ENCODE measurements around the gene RPS15. TPM values are rescaled to one million over a fixed set of nuclear protein-coding genes. Genes with fewer than 3 reads are reported as not detected.

Gene RPS15
- total RNA-seq (2014; rRNA removed; shearing (Covaris generic); ENCODE audit: low replicate concordance), result 702 and 820 TPM in 2 replicates

DNA sequence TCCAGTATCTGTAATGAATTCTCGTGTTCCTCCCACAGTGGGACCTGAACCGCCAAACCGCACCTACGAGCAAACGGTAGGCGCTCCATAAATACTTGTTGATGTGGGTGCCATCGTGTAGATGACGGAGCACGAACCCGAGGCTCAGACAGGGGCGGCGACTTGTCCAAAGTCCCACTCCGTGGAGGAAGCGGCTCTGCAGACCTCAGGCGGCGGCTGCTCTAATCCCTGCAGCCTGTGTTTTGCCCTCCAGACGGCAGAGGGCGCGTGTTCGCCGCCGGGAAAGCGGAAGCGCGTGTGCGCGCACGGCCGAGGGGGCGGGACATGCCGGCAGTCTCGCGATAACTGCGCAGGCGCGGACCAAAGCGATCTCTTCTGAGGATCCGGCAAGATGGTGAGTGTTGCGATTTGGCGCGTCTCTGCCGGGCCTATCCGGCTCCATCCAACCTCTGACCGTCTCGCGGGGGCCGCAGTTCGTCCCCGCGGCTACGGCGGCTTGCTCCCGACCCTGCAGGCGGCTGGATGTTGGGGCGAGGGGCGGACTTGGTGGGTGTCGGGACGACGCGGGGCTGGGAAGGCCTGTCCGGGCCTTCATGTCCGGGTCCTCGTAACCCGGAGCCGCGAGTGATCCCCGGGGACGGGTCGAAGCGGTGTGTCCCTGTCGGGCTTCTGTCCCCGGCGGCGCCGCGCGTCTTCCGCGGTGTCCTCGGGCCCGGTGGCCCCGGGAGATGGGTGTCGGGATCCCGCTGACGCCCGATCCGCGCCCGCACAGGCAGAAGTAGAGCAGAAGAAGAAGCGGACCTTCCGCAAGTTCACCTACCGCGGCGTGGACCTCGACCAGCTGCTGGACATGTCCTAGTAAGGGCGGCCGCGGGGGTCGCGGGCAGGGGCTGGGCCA is at the start of gene RPS15:
Gene RPS15 (plus strand): TSS at position 362 of the 898 bp plus-strand sequence. CDS start 30 bp downstream, at position 392.
- peak; percentile 81 for DNase-seq
- no peaks in the 10 kb centered on the region for H3K27me3 ChIP-seq
- H3K9me3 ChIP-seq, result no peaks in the 10 kb centered on the region
- H3K4me3 ChIP-seq, result peak within 1 kb of the TSS; percentile 86
- peaks cover 47% of the 10 kb centered on the region for H3K36me3 ChIP-seq

DNA sequence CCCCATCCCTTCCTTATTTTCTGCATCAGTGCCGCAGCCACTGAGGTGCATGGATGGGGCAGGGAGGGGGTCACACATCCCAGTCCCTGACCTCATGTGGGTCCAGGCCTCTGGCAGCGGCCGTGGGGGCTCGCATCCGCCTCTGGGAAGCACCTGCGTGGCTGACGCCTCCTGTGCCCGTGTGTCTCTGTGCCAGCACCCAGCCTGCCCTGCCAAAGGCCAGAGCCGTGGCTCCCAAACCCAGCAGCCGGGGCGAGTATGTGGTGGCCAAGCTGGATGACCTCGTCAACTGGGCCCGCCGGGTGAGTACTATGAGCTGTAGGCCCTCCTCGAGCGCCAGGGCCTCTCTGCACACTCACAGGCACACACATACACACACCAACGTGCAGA is 49.6 kb upstream of the RPS15 start:
- no peaks in the 10 kb centered on the region for H3K27me3 ChIP-seq
- H3K9me3 ChIP-seq, result no peaks in the 10 kb centered on the region
- 0 out of 2 replicates have a peak, but pooled peaks cover 2% of the 10 kb centered on the region for H3K36me3 ChIP-seq
- no peak overlapping the region for H3K4me3 ChIP-seq
- DNase-seq, result no peak

DNA sequence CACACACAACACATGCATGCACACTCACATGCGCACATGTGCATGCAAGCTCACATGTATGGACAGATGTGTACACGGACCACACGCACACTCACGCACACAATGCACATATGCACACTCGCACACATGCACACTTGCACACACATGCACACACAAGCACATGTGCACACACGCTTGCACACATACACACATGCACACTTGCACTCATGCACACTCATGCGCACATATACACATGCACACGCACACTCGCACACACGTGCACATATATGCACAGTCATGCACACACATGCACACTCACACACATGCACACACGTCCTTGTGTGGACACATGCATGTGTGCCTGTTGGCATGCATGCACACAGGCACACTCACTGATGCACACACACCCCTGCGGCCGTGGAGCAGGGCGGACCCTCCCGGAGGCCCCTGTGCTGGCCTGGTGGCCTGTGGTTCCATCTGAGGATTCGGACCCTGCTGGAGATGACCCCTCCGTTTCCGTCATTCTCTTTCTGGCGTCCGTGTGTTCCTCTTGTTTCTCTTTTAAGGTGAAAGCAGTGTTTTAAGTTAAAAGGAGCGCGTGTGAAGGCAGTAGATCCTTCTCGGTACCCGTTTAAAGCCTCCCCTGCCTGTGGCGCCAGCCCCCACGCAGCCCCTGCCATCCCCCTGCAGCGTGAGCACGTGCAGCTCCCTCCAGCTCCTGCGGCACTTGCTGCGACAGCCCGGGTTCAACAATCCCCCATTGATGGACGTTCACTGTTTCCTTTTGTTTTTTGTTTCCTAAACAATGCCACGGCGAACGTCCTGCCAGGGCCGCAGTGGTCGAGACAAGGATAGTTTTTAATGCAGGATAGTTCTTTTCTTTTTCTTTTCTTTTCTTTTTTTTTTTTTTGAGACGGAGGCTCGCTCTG is 48.9 kb upstream of the RPS15 start:
- DNase-seq, result no peak
- H3K27me3 ChIP-seq, result no peaks in the 10 kb centered on the region
- H3K9me3 ChIP-seq, result no peaks in the 10 kb centered on the region
- H3K4me3 ChIP-seq, result no peak overlapping the region
- 0 out of 2 replicates have a peak, but pooled peaks cover 2% of the 10 kb centered on the region for H3K36me3 ChIP-seq

DNA sequence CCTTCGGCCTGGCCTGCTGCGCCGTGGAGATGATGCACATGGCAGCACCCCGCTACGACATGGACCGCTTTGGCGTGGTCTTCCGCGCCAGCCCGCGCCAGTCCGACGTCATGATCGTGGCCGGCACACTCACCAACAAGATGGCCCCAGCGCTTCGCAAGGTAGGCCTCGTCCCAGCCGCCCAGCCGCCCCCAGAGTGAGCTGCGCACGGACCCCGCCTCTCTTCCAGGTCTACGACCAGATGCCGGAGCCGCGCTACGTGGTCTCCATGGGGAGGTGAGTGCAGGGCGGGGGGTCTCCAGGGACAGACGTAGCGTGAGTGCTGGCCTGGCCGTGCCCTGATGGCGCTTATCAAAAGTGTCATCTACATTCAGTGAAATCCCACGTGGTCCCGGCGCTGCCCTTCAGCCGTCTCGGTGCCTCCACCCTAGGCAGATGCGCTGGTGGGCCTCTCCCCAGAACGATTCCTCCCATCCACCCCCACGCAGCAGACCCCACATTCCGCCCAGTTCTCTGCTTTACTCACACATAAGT is 47.2 kb upstream of the RPS15 start:
- H3K36me3 ChIP-seq, result 0 out of 2 replicates have a peak, but pooled peaks cover 2% of the 10 kb centered on the region
- no peak for DNase-seq
- no peaks in the 10 kb centered on the region for H3K9me3 ChIP-seq
- H3K4me3 ChIP-seq, result no peak overlapping the region
- no peaks in the 10 kb centered on the region for H3K27me3 ChIP-seq

DNA sequence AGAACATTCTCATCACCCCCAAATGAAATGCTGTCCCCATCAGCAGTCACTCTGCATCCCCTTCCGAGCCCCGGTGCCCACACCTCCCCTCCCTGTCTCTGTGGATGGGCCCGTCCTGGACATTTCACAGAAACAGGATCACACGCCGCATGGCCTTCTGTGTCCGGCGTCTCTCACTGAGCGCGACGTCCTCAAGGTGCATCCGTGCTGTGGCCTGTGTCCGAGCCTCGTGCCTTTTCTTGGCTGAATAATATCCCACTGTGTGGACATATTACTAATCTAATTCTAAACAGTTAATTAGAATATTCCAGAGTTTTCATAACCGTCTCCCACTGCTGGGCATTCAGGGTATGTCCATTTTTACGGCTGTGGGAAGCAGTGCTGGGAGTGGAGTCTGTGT is 45.8 kb upstream of the RPS15 start:
- no peaks in the 10 kb centered on the region for H3K9me3 ChIP-seq
- H3K27me3 ChIP-seq, result no peaks in the 10 kb centered on the region
- DNase-seq, result no peak
- H3K36me3 ChIP-seq, result 0 out of 2 replicates have a peak, but pooled peaks cover 2% of the 10 kb centered on the region
- H3K4me3 ChIP-seq, result no peak overlapping the region

DNA sequence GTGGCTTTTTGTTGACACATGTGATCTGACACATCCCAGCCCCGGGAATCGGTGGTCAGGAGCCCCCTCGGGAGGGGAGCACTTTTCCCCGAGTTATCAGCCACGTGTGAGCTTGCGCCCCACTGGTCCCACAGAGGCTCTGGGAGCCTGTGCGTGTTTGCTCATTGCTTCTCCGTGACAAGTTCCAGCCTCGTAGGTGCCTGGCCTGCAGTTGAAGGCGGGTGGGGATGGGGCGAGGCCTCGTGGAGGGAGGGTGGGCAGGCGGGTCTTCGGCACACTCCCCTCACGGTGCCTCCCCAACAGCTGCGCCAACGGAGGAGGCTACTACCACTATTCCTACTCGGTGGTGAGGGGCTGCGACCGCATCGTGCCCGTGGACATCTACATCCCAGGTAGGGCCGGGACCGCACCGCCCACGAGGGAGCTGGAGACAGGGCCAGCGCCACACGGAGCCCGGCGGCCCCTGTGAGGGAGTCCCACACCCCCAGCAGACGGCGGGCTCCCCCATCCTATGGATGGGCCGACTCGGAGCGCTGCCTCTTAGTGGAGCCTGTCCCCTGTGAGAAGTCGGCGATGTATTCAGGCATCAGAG is 45.2 kb upstream of the RPS15 start:
- Histone ChIP-seq H3K4me3 (no peak overlapping the region), H3K27me3 (no peaks in the 10 kb centered on the region), H3K36me3 (0 out of 2 replicates have a peak, but pooled peaks cover 2% of the 10 kb centered on the region), H3K9me3 (no peaks in the 10 kb centered on the region)
- DNase-seq, result no peak

DNA sequence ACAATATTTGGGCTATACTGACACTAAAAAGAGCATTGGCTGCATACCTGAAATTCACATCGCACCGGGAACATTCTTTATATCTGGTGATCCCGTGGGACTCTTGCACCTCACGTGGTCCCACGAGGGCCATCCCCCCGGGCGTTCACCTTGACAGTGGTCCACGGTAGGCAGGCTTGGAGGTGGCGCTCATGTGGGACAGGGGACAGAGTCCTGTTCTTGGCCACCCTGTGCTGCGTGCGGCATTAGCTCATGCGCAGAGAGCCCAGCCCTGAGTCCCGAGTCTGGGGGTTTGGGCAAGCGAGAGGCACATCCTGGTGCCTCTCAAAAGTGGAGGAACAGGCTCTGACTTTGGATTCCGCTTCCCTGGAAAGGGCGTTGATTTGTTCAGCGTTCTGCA is 44.4 kb upstream of the RPS15 start:
- H3K36me3 ChIP-seq, result 0 out of 2 replicates have a peak, but pooled peaks cover 2% of the 10 kb centered on the region
- no peak for DNase-seq

DNA sequence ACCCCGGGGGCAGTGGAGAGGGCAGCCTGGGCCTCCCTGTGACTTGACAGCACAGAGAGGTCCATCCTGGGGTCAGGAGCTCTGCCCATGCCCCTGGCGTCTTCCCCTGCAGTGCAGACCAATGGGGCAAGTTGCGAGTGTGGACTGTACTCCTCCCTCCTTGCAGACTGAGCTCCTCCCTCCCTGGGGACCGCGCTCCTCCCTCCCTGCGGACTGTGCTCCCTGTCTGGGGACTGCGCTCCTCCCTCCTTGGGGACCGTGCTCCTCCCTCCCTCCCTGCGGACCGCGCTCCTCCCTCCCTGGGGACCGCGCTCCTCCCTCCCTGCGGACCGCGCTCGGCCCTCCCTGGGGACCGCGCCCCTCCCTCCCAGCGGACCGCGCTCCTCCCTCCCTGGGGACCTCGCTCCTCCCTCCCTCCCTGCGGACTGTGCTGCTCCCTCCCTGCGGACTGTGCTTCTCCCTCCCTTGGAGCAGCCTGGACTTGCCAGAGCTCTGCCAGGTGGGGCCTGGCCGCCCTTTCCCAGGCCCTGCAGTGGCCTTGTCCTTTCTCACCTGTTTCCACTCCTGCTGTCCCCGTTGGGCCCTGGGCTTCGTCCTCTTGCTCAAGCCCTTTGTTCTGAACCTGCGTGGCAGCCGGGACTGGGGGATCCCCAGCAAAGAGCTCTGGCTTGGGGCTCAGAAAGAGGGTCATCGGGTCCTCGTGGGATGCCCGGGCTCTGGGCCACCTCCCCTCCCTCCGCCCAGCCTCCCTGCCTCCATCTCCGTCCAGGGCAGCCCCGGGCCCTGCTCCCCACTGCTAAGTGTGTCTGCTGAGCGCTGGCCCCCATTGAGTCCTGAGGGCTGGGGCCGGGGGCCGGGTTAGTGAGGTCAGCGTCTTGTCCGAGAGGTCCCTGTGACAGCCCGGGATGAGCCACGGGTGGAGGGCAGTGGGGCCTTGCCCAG is 43.7 kb upstream of the RPS15 start:
- no peaks in the 10 kb centered on the region for H3K36me3 ChIP-seq
- H3K27me3 ChIP-seq, result no peaks in the 10 kb centered on the region
- no peak overlapping the region for H3K4me3 ChIP-seq
- H3K9me3 ChIP-seq, result no peaks in the 10 kb centered on the region
- DNase-seq, result no peak

More for the DNA sequence above, 44.4 kb upstream of the RPS15 start:
- H3K27me3 ChIP-seq, result no peaks in the 10 kb centered on the region
- no peaks in the 10 kb centered on the region for H3K9me3 ChIP-seq
- H3K4me3 ChIP-seq, result no peak overlapping the region

DNA sequence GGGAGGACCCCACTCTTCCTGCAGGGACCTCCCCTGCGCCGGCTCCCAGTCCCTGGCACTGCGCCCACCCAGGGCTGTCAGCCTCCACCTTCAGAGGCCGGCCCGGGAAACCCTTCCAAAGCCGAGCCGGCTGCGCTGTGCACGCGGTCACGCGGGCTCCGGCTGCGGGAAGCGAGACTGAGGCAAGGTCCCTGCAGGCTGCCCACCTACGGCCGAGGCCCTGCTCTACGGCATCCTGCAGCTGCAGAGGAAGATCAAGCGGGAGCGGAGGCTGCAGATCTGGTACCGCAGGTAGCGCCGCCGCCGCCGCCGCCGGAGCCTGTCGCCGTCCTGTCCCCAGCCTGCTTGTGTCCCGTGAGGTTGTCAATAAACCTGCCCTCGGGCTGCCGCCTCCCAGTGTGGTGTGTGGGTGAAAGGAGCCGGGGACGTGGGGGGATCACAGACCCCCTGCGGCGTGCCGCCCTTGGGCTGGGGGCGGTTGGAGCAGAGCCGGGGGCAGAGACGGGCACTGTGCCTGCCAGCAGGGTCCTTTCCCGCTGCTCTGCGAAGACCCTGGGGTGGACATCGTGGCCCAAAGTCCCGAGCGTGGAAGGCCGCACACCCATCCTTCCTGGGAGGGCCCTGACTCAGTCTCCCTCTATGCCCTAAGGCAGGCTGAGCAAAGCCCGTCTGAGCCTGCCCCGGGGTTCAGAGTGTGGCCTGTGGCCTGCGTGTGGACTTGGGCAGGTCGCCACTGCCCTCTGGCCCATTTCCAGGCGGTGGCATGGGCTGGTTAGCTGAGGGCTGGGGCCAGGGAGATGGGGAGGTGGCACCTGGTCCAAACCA is 42.8 kb upstream of the RPS15 start:
- no peaks in the 10 kb centered on the region for H3K27me3 ChIP-seq

DNA sequence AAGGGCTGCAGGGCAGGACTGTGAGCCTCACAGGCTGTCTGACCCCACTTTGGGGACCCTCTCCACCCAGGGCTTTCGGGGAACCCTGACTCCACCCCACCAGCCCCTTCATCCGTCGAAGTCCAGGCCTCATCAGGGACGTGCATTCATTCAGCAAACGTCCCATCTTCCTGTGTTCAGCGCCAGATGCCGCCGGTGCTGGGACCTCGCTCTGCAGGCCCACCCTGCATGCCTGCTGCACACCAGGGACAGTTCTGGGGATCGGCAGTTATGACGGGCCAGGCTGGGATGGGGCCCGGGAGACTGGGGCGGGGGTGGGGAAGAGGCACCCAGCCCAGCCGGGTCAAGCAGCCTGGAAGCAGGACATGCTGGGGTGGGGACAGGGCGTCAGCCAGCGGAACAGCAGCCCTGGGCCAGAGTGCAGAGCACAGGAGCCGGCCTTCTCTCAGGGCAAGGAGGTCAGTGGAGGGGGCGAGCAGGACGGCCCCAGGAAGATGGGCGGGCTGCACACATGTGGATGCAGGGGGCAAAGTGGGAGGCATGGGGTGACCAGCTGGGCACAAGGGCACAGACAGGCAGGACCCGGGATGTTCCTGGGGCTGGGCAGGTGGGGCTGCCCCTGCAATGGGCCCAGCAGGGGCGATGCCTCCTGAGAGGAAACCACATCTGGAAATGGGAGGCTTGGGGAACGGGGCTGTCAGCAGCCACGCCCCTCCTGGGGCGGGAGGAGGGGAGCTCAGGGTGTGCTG is 42.0 kb upstream of the RPS15 start:
- Histone ChIP-seq H3K27me3 (no peaks in the 10 kb centered on the region), H3K36me3 (no peaks in the 10 kb centered on the region), H3K4me3 (no peak overlapping the region), H3K9me3 (no peaks in the 10 kb centered on the region)
- no peak for DNase-seq

More for the DNA sequence above, 42.8 kb upstream of the RPS15 start:
- Histone ChIP-seq H3K4me3 (no peak overlapping the region), H3K9me3 (no peaks in the 10 kb centered on the region), H3K36me3 (no peaks in the 10 kb centered on the region)
- DNase-seq, result no peak

DNA sequence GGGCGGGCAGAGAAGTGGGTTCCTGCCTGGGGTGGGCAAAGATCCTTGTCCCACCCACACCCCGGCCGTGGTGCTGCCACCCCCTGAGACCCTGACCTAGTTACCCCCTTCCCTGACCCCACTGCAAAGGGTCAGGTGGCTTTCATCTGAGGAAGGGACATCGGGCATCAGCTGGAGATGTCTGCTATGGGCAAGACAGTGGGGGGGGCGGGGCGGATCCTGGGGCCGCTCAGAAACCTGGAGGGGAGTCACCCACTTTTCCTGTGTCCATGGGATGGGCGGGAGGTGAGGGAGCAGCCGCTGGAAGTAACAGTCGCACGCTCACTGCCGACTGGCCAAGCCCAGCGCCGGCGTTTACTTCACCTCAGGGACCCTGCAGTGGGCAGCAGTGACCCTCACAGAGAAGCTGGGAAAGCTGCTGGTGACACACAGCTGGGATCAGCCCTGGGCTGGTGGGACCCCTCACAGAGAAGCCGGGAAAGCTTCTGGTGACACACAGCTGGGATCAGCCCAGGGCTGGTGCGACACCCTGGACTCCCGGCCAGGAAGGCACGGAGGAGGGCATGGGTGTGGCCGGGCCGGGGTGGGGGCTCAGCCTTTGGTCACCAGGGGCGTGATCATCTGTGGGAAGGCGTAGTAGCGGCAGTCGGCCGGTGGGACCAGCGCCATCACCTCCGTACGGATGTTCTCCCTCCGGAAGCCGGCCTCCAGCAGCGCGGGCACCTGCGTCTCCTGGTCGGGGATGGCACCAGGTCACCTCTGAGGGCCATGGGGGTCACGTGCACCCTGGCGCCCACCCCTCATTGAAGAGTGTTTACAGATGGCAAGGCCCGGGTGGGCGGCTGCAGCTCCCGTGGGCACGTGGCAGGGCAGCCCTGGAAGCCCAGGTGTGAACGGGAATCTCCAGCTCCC is 41.2 kb upstream of the RPS15 start:
- no peaks in the 10 kb centered on the region for H3K36me3 ChIP-seq
- DNase-seq, result no peak
- no peaks in the 10 kb centered on the region for H3K9me3 ChIP-seq
- H3K4me3 ChIP-seq, result no peak overlapping the region
- H3K27me3 ChIP-seq, result no peaks in the 10 kb centered on the region

DNA sequence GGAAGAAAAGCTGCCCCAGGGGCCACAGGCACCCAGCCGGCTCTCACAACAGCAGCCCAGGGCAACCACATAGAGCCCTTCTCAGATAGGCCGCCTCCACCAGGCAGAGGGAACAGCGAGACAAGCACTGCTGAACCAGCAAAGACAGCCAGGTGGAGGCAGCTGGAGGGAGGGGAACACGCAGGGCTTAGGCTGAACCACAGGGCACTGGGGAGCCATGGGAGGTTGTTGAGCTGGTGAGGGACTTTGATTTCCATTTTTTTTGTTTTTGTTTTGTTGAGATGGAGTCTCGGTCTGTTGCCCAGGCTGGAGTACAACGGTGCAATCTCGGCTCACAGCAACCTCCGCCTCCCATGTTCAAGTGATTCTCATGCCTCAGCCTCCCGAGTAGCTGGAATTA is 40.4 kb upstream of the RPS15 start:
- no peaks in the 10 kb centered on the region for H3K9me3 ChIP-seq
- H3K4me3 ChIP-seq, result no peak overlapping the region
- H3K27me3 ChIP-seq, result no peaks in the 10 kb centered on the region
- DNase-seq, result no peak
- H3K36me3 ChIP-seq, result no peaks in the 10 kb centered on the region

DNA sequence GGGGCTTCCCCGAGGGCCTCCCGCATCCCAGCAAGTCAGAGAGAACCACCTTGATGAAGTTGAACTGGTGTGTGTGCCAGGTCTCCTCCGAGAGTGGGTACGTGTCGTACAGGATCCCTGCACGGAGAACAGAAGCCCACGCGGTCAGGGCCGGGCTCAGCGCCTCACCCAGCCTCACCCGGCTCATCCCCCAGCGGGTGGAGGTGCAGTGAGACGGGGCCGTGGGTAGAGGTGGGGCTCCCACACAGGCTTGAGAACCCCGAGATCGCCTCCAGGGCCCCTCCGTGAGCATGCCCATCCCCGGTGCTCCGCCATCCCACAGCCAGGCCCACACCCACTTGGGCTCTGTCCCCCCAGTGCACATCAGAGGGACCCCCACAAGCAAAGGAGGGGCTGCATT is 39.1 kb upstream of the RPS15 start:
- Histone ChIP-seq H3K9me3 (no peaks in the 10 kb centered on the region), H3K4me3 (no peak overlapping the region), H3K36me3 (no peaks in the 10 kb centered on the region), H3K27me3 (no peaks in the 10 kb centered on the region)
- DNase-seq, result no peak
